Heart left ventricle (tissue), 13 donors: ENCODE data around the gene PAXX.

Experiments
- CTCF ChIP-seq, 12 donors: fragments of 200-600 bp; sonication (generic) in 4 of 12; IDR thresholded peaks; one replicate each; pipeline versions ENCODE4 v1.5.0 to v1.8.0; 2018 to 2022; ENCODE audit warnings: antibody characterized with exemption in 12 of 12, mild to moderate bottlenecking in 5 of 12
- POLR2A ChIP-seq, 2 donors: fragments of 450-650 bp; IDR thresholded peaks; one replicate each; pipeline ENCODE4 v1.6.1; 2017; ENCODE audit warnings: antibody characterized with exemption in 2 of 2, mild to moderate bottlenecking in 2 of 2, moderate library complexity in 2 of 2
- donor health status: ischemic (EF 13 %, LVEDD 7.1; RV severe dilation, severe dysfunction).
- donor health status: DM: no; HTN: yes; CAD: no.
- donor health status: DM: no; HTN: no; CAD: no.
- donor health status: ischemic (EF 25% LVEDD 6.9; RV normal size, moderate dysfunction).
- donor health status: ischemic (EF 25% LVEDD 5.7; RV mildly dilated, moderate dysfunction).
- donor health status: ischemic (EF 35%, LVEDD 5.7; RV mildly dilated, moderate dysfunction).
- donor health status: nonischemic (EF 11% LVEDD 7.7; RV severe dilation, severe dysfunction).
- donor health status: DM: yes; HTN: yes; CAD: no.
- donor health status: PGD.
- donor health status: ischemic (EF 29% LVEDD 5.4; RV normal size, mild dysfunction).
- donor health status: nonischemic (EF 23%, LVEDD 6.1; RV moderate dilation, normal function).

- TF ChIP-seq CTCF (IDR thresholded peaks at IDR 0.05) = no peak
- no peak for TF ChIP-seq POLR2A (IDR thresholded peaks at IDR 0.05)
Observed at GRCh38 chr9:136960938-136961275, 31.3 kb upstream of the PAXX start.
